Hindlimb muscle (tissue), 1 donor: ENCODE results near the gene YIPF3. TPM values are rescaled to one million over a fixed set of nuclear protein-coding genes. Genes with fewer than 3 reads are reported as not detected.
"Not testable (repeated sequence)": the region's sequence is repeated elsewhere in the genome, so short reads cannot be mapped to it uniquely, and the experiment has no call there.

Experiments
- DNase-seq: peaks from one replicate; pipeline ENCODE4 v3.0.0-alpha.2; 2013
- polyA plus RNA-seq: library from polyadenylated mRNA; unstranded; fragments of 120-200 nt; gene quantifications from one replicate; pipeline ENCODE4 v1.2.1, GENCODE V29; 2013; ENCODE audit not compliant: insufficient read length

The YIPF3 gene
- 87.5 TPM for polyA plus RNA-seq

DNA sequence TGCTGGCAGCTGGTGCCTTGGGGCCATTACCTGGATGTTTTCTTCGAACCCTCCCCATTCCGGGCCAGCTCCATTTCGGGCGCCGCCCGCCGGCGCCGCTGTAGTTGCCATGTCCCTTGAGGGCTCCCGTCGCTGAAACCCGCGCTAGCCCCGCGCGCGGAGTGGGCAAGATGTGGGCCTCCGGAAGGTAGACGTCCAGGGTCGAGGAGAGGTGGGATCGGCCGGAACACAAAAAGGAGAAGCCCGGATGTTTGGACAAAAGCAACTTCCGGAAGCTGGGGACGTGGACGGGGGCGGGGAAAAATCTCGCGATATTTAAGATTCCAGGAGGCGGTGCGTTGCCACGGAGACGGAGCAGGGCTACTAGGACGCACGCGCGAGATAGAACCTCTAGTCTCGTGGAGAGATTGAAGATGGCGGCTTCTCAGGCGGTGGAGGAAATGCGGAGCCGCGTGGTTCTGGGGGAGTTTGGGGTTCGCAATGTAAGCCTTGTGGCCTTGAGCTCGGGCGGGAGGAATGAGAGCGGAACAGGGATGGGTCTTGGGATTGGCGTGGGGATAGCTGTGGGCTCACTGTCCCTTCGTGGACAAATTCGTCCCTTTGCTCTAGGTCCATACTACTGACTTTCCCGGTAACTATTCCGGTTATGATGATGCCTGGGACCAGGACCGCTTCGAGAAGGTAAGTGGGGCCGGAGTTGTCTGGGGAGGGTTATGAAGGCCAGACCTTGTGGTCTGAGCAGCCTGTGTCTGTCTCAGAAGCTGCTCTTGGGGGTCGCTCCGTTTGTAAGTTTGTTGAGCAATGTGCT lies at the start of gene YIPF3, which contains the start of gene POLR1C:
YIPF3 (minus strand) TSS at position 230 of the 808 bp plus-strand sequence; CDS start at position 111, 119 bp downstream.
POLR1C (plus strand) TSS at position 393 of the 808 bp plus-strand sequence; CDS start at position 414, 21 bp downstream.
- peak; percentile 98 for DNase-seq

DNA sequence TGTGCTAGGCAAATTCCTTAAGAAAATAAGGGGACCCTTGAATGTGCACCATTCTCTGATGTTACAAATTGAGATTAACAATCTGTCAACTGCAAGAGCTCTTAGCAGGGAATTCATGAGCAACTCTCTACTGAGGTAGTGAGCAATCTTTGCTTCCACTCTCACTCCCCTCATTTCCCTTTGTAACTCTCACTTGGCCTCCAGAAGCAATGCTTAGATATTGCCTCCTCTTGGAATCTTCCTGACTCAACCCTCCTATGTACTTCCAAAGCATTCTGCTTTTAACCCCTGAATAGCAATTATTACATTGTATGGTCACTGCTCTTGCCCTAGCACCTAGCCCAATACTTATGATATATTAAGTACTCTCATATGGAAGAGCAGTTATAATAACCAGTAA lies 42.6 kb upstream of the YIPF3 start:
- DNase-seq, result no peak

DNA sequence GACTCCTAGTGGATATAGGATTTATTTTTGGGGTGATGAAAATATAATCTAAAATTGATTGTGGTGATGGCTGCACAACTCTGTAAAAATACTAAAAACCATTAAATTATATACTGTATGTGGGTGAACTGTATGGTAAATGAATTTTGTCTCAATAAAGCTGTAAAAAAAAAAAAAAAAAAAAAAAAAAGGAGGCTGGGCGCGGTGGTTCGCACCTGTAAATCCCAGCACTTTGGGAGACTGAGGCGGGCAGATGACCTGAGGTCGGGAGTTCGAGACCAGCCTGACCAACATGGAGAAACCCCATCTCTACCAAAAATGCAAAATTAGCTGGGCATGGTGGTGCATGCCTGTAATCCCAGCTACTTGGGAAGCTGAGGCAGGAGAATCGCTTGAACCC lies 40.9 kb upstream of the YIPF3 start:
- DNase-seq, result not testable (repeated sequence)

DNA sequence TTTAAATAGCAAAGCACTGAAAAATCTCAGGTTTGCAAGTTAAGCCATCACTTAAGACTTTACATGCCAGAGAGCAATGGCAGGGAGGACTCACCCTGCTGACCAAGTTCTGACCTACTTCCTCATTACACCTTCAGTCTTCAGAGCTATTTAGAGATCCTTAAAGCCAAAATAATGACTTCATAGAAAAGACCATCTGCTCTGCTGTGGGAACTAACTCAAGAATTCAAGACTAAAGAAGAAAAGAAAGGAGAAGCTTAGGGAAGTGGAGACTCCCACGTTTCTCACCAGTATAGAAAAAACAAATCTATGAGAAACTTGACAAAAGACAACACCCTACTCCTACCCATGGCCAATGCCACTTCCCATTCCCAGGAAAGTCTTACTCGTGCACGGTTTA lies 30.5 kb upstream of the YIPF3 start:
- no peak for DNase-seq

DNA sequence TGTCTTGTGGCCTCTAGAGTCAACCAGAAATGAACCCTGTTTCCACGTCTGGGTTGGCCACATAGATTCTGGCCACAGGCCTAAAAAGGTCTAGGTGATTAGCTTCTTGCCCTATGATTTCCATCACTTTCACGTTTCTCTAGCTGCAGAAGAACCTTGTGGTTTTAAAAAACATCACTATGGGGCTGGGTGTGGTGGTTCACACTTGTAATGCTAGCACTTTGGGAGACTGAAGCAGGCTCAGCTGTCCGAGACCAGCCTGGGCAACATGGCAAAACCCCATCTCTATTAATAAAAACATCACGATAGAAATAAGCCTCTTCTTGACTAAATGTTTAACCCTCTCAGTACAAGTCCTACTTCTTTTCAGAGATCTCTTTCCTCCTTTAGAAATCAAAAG lies 27.7 kb upstream of the YIPF3 start:
- DNase-seq, result no peak

DNA sequence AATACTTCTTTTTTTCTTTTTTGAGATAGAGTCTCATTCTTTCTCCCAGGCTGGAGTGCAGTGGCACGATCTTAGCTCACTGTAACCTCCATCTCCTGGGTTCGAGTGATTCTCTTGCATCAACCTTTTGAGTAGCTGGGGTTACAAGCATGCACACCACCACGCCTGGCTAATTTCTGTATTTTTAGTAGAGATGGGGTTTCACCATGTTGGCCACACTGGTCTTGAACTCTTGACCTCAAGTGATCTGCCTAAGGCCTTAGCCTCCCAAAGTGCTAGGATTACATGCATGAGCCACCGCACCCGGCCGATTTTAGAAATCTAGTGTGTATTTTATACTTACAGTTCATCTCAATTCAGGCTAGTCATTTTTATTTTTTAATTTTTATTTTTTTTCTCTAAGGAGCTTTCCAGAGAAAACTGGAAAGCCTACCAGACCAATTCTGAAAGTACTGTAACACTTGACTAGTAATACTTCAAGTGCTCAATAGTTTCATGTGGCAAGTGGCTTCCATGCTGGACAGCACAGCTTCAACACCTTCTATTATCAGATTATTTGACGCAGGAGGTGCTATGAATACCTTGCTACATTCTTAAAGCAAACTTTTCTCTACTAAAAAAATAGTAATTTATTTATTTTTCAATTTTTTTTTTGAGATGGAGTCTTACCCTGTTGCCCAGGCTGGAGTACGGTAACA lies 25.2 kb upstream of the YIPF3 start:
- DNase-seq, result no peak

DNA sequence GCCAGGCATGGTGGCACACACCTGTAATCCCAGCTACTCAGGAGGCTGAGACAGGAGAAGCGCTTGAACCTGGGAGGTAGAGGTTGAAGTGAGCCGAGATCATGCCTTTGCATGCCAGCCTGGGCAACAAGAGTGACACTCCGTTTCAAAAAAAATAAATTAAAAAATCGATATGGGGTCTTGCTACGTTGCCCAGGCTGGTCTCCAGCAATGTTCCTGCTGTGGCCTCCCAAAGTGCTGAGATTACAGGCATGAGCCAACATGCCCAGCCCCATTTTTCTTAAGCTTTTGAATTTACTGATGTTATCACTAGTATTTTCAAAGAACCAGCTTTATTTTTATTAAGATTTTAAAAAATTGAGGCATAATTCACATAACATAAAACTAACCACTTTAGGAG lies 23.8 kb upstream of the YIPF3 start:
- DNase-seq, result no peak

DNA sequence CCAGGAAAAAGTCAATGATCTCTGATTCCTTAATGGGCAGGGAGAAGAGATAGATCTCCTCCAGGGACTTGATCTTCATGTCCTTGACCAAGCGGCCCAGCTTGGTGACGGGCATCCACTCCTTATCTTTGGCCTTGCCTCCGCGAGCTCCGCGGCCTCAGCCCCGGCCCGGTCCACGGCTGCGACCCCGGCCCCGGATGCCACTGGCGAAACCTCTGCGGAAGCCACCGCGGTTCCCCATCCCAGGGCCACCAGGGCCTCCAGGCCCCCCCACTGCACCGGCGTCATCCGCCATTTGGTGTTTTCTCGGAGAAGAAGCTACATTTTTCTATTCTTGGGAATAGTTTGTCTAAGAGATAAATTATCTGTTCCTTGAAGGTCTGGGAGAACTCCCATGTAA lies 22.7 kb upstream of the YIPF3 start:
- not testable (repeated sequence) for DNase-seq

DNA sequence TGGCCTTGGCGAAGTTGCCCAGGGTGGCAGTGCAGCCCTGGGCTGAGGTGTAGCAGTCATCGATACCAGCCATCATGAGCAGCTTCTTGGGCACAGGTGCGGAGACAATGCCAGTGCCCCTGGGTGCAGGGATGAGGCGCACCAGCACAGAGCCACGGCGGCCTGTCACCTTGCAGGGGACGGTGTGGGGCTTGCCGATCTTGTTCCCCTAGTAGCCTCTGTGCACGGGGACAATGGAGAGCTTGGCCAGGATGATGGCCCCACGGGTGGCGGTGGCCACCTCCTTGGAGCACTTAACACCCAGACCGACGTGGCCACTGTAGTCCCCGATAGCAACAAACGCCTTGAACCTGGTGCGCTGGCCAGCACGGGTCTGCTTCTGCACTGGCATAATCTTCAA lies 22.3 kb upstream of the YIPF3 start:
- not testable (repeated sequence) for DNase-seq

DNA sequence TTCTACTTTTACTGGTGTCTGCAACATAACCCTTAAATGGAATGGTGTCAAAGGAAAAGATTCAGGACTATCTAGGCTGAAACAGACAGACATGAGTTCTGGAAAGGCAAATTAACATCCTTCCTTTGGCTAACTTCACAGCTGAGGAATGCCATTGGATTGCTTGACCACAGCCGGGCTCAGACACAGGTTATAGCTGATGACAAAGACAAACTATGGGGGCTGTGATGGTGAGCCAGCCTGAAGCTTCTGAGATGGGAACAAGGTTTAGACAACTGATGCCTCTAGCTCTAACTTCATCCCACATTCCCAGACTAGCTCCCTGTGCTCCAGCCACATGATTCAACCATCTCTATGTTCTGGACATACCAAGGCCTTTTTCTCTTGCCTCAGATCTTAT lies 15.5 kb upstream of the YIPF3 start:
- DNase-seq, result no peak

DNA sequence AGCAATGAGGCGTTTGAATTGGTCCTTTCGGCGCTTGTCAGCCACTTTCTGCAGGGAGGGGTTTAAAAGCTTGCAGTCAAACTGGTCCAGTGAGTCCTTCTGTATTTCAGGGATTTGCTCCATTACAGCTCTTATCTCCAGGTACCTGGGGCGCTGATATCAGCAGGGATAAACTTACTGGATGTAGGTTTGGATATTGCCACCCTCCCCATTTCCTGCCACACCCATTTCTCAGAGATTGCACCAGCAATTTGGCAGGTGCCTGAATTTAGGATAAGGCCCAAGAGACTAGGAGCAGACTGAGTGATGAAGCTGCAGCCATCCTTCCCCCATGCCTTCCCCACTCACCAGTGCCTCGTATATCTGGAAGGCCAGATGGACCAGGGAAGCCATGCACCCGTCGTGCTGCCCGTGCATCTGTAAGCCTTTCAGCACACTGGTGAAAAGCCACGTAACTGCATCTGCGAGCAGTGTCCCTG lies 7.8 kb upstream of the YIPF3 start:
- DNase-seq, result no peak

DNA sequence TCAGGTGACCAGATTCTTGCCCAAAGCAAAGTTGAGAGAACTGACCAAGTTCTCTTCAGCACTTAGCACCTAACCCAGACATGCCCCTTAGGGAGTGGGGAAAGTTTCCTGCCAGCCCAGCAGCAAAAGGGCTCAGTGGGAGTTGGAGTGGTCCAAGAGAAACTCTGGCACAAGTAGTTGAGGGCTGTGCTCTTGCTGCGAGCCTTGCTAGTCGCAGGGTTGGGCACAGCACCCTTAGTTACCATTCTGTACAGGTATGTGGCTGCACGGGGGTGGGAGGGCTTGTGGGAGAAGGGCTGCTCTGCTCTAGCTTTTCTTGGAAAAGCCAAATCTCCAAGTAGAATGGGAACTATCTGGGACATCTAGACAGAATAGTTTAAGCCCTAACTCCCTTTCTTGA lies 6.6 kb upstream of the YIPF3 start:
- no peak for DNase-seq

DNA sequence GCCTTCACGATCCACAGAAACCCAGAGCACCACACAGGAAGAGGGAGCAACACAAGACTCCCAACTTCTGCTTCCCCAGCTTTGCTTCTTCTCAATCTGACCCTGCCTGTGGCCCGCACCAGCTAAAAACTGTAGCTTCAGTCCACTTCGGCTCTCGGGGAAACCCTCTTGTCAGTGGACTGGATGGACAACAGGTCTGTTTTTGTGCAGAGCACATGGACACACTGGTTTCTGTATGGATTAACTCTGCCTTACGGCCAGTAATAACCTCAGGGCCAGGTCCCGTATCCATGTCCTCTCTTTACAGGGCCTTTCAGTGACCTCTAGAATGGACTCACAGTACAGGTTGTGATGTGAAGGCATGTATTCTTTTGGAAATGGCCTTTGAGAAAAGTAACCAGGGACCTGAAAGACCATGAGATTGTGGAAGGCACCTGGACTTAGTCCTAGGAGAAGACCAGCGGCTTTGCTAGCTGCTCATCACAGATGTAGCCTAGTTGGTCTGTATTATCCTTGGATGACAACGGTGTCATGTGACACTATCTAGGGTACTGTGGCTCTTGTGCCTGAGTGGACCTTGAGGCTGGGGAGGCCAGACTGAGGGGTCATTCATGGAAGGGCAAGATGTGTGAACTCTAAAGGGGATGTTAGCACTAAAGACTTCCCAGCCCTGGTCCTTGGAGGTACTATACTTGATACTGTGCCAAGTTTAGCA lies 6.0 kb upstream of the YIPF3 start:
- no peak for DNase-seq

DNA sequence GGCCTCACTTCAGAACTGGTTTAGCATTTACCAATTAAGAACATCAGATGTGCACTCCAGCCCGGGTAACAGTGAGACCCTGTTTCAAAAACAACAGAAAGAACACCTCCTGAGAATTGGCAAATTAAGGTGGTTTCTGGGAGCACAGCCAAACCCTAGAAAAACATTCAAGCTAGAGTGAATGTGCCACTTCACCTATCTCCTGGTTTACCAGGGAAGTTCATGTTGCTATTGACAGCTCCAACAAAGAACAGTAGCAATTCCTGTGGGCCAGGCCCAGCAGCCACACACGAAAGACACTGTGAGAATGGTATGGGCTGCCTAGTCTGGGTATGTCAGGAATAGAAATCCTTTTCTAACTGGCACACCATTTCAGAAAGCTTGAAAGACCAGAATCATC lies 5.1 kb upstream of the YIPF3 start:
- no peak for DNase-seq

DNA sequence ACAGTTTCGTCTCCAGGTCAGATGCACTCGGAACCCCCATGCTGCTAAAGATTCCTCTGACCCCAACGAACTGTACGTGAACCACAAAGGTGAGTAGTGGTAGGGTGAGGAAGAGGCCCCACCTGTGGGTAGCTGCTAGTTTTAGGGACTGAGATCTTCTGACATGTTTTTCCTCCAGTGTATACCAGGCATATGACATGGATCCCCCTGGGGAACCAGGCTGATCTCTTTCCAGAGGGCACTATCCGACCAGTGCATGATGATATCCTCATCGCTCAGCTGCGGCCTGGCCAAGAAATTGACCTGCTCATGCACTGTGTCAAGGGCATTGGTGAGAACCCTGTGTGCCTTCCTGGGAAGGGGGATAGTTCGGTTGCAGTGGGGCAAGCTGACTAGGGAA lies 3.4 kb upstream of the YIPF3 start:
- no peak for DNase-seq

DNA sequence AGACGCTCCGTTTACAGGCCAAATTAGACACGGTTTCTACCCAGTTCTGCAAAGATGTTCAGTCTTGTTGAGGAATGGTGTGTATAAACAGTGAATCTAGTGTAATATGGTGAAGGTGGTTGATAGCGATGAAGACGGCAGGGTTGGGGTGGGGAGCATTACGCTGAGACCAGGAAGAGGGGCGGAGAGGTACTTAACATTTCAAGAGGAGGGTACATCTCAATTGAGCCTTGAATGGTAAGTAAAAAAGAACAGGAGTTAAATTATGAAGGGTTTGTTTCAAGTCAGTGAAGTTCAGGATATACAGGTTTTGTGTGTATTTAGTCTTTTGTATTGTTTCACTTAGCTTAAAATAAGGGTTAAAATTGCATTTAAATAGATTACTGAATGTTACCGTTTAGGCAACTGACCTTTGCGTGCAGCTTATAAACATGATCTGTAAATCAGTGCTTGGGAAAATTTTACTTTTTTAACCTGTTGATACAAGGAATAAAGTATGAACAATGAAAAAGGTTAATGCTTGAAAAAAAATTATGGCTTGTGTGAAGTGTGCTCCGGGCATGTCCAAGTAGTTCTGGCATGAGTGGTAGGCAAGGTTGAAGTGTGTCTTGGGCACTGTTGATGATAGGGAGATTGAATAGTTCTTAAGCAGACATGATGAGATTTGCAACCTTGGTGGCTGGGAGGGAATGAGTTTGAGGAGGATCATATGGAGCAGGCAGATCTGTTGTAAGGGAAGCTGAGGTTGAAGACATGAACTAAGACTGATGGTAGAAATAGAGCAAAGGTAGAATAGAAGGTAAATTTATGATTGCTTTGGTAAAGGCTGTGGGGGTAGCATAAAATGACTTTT lies 1.0 kb upstream of the YIPF3 start:
- DNase-seq, result no peak

DNA sequence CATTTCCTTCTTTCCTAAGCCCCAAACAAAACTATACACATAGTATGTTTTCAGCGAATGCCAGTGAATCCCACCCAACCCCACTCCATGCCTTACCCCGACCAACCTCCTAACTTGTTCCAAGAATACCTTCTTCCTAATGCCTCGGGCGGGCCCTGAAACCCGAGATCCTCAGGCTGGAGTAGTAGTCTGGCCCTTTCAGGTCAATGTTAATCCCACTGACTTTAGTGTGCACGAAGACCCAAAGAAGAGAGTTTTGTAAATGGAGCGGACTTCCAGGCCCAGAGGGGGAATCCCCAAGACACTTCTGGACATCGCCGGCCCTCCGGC lies 394 bp downstream of the YIPF3 start:
- DNase-seq, result no peak

DNA sequence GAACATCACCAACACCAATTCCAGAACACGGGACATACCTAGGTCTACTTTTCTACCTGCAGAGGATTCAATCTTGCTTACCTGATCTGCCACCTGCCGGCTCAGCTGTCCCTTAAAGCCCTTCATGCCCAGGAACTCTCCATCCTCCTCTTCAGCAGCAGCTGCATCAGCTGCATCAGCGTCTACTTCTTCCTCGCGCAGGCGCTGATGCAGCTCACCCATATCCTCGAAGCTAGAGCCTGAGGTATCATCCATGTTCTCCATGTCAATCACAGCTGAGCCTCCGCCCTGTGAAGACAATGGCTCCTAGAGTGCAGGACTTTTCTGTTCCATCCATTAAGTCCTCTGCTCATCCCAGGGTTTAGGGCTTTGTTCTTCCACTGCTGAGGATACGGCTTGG lies 918 bp downstream of the YIPF3 start:
- no peak for DNase-seq

DNA sequence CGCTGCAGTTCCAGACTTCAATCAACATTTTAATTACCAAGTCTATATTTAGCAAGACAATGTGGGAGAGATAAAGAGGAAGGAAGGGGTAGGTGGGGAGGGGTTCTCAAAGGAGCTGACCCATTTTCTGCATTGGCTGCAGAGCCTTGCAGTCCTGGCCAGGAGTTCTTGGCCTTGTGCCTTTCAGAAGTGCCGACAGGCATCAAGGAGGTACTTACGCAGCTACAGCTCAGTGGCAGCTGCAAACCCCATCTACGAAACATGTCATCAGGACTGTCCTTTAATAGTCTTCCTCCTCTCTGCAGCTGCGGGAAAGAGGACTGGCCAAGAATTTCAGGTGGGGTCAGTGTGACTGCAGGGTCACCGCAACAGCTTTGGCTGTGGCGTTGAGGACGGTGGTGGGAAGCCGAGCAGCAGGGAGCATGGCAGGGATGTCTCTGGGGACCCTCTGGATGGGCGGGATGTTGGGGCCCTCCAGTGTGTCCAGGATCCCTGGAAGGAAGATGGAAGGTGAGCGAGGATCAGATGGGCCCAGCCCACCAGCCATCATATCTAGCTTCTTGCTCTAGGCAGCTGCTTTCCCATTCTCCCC lies 4.8 kb downstream of the YIPF3 start:
- no peak for DNase-seq

DNA sequence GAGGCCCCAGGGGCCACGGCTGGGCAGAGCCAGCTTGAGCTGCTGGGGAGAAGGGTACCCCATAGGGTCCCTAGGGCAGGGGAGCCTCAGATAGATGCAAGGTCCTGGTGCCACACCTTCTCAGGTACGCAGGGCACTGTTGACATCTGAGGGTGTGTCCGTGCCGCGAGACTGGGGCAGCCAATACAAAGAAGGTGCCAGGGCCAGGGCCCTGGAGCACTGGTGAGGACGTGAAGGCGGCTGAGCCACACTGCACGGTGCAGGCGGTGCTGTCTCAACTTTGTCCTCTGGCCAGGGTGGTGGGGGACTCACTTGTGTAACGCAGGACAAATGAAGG lies 5.9 kb downstream of the YIPF3 start:
- no peak for DNase-seq

DNA sequence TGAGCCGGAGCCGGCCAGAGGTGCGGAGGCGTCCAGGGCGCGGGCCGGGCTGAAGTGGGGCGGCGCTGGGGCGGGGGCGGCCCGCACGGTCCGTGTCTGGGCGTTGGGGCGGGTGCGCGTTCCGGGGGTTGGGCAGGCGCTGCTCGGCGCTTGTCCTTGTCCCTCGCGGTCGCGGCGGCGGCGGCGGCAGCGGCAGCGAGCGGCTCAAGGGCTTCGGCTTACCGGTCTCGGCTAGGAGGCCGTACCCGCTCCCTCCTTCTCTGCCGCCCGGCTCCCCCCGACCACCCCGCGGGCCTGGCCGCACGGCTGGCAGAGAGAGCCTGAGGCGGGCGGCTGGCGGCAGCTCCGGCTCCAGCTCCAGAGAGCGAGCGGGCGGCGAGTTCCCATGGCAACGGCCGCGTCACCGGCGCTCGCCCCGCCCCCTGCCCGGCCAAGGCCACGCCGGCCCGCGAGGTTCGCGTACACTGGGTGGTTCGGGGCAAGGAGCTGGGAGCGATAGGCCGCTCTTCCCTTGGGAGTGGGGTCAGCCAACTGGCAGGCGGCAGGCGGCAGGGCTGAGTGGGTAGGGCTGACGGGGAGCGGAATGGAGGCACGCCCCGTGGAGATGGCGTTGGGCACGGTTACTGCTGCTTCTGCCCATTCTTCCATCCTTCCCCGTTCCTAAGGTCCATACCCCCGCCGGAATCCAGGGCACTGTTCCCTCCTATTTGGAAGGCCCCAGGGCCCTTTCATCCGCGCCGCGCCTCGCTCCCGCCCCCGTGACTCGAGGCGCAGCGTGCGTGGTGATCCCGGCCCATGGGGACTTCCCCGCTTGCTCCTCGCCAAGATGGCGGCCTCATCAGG lies 6.5 kb downstream of the YIPF3 start, which contains the start of gene LRRC73:
LRRC73 (minus strand) TSS at position 363 of the 843 bp plus-strand sequence. CDS start 561 bp downstream, outside the sequence.
- DNase-seq, result peak; percentile 83
